Stimulated activated memory B cell treated with anti-CD40 and anti-IgM and Interleukin-4, amounts not matched to agents 10 μg/mL and 1 μg/mL and 100 μg/mL, for 72 hours (primary cell): ENCODE results near the gene LPCAT2.

Experiments used
- ATAC-seq: fragments of 150-1000 bp; cut with Tn5 transposase; 2 replicates; pipeline ENCODE4 v1.10.0; 2021
- H3K27ac Mint-ChIP-seq: one replicate; pipeline ENCODE4 v1.8.0; 2022; ENCODE audit warnings: mild to moderate bottlenecking, mixed read lengths
- H3K27me3 Mint-ChIP-seq: one replicate; pipeline ENCODE4 v1.8.0; 2022; ENCODE audit warnings: mixed read lengths
- H3K36me3 Mint-ChIP-seq: one replicate; pipeline ENCODE4 v1.8.0; 2022; ENCODE audit warnings: mixed read lengths
- H3K4me1 Mint-ChIP-seq: one replicate; pipeline ENCODE4 v1.8.0; 2022; ENCODE audit warnings: mixed read lengths
- H3K4me3 Mint-ChIP-seq: one replicate; pipeline ENCODE4 v1.8.0; 2022; ENCODE audit warnings: mild to moderate bottlenecking, moderate library complexity, mixed read lengths
- H3K9me3 Mint-ChIP-seq: one replicate; pipeline ENCODE4 v1.8.0; 2022; ENCODE audit warnings: mixed read lengths

LPCAT2 gene

DNA sequence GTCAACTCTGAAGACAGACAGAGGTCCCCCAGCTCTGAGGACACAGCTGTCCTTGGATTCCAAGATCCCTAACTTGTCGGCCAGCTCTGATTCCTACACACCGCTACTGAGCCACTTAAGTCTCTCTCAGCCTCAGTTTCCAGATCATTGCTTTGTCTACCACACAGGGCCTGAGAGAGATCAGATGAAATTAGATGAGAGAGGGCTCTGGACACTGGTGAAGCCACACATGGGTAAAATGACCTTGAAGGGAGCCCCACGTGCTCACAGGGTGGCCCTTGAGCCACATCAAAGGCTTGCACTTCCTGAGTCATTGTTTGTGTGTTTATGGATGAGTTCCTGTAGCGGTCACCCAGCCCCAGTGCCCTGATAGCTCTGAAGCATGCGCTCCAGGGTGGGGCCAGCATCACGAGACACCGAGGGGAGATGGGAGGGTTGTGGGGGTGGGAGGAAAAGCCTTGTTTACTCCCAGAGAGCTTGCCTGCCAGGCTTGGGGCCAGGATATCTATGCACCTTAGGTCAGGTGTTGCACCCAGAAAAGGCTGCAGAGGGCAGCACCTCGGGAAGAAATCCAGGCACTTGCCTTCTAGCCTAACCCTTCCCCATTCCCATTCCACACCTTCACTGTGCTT lies 114.2 kb downstream of the LPCAT2 start:
- peaks cover 3% of the 10 kb centered on the region for H3K9me3 Mint-ChIP-seq
- no peak overlapping the region for H3K4me3 Mint-ChIP-seq
- H3K4me1 Mint-ChIP-seq = no peaks in the 10 kb centered on the region
- H3K27ac Mint-ChIP-seq = no peak overlapping the region
- H3K27me3 Mint-ChIP-seq = no peaks in the 10 kb centered on the region
- no peak for ATAC-seq
- H3K36me3 Mint-ChIP-seq = no peaks in the 10 kb centered on the region

DNA sequence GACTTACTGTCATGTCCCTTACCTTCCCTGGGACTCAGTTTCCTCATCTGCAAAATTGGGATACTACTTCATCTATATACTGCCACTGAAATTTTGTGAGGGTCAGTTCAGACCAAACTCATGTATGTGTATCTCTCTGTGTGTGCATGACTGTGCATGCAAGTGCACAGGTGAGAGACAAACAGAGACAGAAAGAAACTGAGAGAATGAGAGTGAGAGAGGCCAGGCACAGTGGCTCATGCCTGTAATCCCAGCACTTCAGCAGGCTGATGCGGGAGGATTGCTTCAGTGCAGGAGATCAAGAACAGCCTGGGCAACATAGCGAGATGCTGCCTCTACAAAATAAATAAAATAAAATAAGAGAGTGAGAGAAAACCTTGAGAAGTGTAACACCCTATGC lies 114.8 kb downstream of the LPCAT2 start:
- ATAC-seq = no peak
- H3K36me3 Mint-ChIP-seq = no peaks in the 10 kb centered on the region

DNA sequence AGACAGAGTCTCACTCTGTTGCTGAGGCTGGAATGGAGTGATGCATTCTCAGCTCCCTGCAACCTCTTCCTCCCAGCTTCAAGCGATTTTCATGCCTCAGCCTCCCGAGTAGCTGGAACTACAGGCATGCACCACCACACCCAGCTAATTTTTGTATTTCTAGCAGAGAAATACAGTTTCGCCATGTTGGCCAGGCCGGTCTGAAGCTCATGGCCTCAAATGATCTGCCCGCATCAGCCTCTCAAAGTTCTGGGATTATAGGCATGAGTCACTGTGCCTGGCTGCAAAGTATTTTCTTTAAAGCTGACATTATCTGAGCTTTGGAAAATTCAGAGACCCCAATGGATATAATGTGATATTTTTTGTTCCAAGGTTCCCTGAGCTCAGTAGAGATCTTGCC lies 115.8 kb downstream of the LPCAT2 start:
- Mint-ChIP-seq H3K27ac (no peak overlapping the region), H3K4me1 (no peaks in the 10 kb centered on the region), H3K36me3 (no peaks in the 10 kb centered on the region), H3K9me3 (peaks cover 3% of the 10 kb centered on the region), H3K4me3 (no peak overlapping the region), H3K27me3 (no peaks in the 10 kb centered on the region)
- ATAC-seq = no peak

More for the DNA sequence above, 114.8 kb downstream of the LPCAT2 start:
- Mint-ChIP-seq H3K4me1 (no peaks in the 10 kb centered on the region), H3K27me3 (no peaks in the 10 kb centered on the region), H3K4me3 (no peak overlapping the region), H3K27ac (no peak overlapping the region), H3K9me3 (peaks cover 3% of the 10 kb centered on the region)

DNA sequence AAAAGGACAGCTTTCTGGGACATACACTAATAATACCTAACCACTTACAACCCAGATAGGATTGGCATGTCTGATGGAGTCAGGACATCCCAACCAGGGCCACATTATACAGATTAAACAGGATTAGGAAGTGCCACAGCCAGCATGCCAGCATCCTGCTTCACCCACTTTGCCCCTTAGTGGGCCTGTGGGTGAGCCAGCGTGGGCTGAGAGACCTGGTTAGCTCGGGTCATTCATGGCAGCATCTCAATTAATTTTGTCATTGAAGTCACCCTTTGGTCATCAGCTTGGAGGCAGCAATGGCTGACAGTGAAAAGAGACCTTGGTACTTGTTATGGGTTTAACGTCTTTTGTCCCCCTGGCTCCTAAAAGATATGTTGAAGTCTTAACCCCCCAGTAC lies 117.0 kb downstream of the LPCAT2 start:
- Mint-ChIP-seq H3K4me3 (no peak overlapping the region), H3K4me1 (no peaks in the 10 kb centered on the region), H3K27ac (no peak overlapping the region), H3K36me3 (no peaks in the 10 kb centered on the region), H3K9me3 (no peaks in the 10 kb centered on the region), H3K27me3 (no peaks in the 10 kb centered on the region)
- ATAC-seq = no peak

DNA sequence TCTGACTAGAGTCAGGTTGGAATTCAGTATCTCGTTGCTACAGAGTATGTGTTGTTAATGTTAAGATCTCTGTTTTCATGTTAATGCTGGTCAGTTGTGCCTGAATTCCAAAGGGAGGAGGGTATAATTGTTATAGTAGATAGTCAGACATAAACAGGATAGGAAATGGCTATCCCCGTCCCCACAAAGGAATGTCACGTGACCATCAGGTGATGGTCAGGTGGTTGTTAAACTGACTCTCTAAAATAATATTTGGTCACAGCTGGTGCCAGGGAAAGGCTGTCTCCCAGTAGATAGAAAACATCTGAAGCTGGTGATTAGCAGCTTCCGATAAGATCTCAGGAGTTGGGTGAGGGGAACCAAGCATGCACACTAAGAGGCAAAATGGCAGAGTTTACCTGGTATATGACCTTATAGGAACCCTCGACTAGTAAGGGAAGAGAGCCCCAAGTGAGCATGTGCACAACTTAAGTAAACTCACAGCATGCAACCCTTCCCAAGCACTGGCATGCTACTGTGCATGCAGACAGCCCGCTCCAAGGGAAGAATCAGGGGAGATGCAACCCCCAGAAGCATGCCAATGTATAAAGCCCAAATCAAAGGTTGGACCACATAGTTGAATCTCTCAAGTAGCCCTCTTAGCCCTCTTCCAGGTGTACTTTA lies 119.6 kb downstream of the LPCAT2 start:
- no peaks in the 10 kb centered on the region for H3K36me3 Mint-ChIP-seq
- H3K27ac Mint-ChIP-seq = no peak overlapping the region
- H3K27me3 Mint-ChIP-seq = no peaks in the 10 kb centered on the region
- H3K9me3 Mint-ChIP-seq = no peaks in the 10 kb centered on the region
- no peaks in the 10 kb centered on the region for H3K4me1 Mint-ChIP-seq
- no peak for ATAC-seq
- H3K4me3 Mint-ChIP-seq = no peak overlapping the region

DNA sequence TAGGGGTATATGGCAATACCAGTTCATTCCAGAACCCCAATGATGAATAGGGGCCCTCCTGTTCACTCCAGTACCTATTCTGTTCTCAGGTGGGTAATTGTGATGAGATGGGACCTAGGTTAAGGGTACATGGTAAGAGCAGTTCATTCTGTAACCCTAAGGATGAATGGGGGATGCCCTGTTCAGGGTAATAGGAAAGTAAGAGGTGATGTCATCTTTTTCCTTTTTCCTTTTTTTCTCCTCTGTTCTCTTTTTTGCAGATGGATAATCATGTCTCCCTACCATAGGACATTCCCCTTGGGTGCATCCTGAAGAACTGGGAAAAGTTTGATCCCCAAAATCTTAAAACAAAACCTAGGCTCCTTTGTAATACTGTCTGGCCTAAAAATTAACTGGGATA lies 121.9 kb downstream of the LPCAT2 start:
- H3K4me1 Mint-ChIP-seq = no peaks in the 10 kb centered on the region
- no peak overlapping the region for H3K27ac Mint-ChIP-seq
- H3K27me3 Mint-ChIP-seq = no peaks in the 10 kb centered on the region
- H3K9me3 Mint-ChIP-seq = no peaks in the 10 kb centered on the region
- no peak overlapping the region for H3K4me3 Mint-ChIP-seq
- ATAC-seq = no peak
- no peaks in the 10 kb centered on the region for H3K36me3 Mint-ChIP-seq

DNA sequence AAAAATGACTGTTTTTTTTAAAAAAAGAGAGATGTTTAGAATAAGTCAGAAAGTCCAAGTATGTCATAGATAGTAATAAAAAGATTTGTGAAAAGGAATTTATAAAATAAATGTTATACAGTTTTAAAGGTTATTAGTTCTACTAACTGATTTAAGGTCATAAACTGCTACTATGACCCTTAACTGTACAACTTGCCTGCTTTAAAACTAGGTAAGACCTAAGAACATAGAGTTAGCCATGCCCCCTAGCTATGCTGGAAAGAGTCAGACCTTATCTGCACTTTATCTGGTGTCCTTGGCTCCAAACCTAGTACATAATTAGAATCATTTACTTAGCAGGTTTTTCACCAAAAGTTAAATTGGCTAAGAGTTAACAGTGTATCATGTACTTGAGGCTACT lies 123.4 kb downstream of the LPCAT2 start:
- no peaks in the 10 kb centered on the region for H3K4me1 Mint-ChIP-seq
- H3K36me3 Mint-ChIP-seq = no peaks in the 10 kb centered on the region
- no peak for ATAC-seq

DNA sequence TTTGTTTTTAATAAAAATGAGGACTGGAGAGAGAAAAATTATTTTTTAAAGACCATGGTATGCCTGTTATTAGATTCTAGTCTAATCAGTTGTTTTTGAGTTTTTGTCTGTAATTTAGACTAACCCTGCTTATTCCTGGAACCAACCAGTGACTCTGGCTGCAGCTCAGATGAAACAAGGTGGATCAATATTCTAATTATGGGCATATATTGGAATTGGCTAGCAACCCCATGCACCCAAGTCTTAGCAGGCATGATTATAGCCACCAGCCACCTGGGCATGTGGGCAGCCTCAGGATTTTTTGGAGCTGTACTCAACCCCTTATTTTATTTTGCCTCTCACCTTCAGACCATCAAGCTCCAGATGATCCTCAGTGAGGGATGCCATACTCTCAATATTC lies 125.3 kb downstream of the LPCAT2 start:
- Mint-ChIP-seq H3K9me3 (peaks cover 2% of the 10 kb centered on the region), H3K27ac (no peak overlapping the region)
- ATAC-seq = no peak

More for the DNA sequence above, 123.4 kb downstream of the LPCAT2 start:
- peaks cover 2% of the 10 kb centered on the region for H3K9me3 Mint-ChIP-seq
- no peak overlapping the region for H3K4me3 Mint-ChIP-seq
- H3K27me3 Mint-ChIP-seq = no peaks in the 10 kb centered on the region
- no peak overlapping the region for H3K27ac Mint-ChIP-seq

More for the DNA sequence above, 125.3 kb downstream of the LPCAT2 start:
- no peak overlapping the region for H3K4me3 Mint-ChIP-seq
- H3K27me3 Mint-ChIP-seq = peaks cover 11% of the 10 kb centered on the region
- no peaks in the 10 kb centered on the region for H3K4me1 Mint-ChIP-seq
- no peaks in the 10 kb centered on the region for H3K36me3 Mint-ChIP-seq
